ENCODE data around the gene C7.
"Not testable (repeated sequence)": the region's sequence is repeated elsewhere in the genome, so short reads cannot be mapped to it uniquely, and the experiment has no call there.

Gene C7

DNA sequence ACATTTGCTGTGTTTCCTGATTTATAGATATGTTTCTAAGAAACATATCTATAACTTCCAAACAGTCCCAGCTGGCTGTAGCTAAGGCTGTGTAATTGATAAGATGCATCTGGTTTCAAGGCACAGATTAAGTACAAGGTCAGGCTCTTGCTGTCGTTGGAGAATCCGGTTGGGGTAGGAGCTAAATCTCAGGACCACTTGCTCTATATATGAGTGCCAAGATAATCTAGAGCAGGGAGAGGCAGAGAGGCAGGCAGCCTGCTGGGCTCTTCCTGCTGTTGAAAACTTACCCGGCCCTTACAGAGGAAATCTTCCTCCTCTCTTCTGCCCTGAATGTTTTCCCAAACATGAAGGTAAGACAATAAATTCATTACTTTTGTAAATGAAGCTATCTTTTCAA, at the start of gene C7:
Gene C7, plus strand, starts transcription at position 234 of the 400 bp plus-strand sequence. Its CDS starts 114 bp downstream, at position 348.
- DNase-seq, result no peak

DNA sequence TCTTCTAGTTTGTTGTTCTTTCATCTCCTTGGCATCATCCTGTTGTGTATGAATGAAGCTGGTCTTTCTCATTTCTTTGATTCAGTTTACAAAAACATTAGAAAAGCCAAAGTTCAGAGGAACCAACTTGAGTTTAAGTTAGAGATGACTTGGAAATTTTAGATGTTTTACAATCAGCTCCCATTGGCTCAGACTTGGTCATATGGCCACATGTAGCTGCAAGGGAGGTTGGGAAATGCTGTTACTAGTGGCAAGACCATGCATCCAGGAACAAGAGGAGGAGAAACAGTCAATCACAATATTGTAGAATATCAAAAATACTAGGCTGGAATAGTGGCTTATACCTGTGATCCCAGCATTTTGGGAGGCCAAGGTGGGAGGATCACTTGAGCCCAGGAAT, 48.6 kb upstream of the C7 start:
- DNase-seq, result no peak

DNA sequence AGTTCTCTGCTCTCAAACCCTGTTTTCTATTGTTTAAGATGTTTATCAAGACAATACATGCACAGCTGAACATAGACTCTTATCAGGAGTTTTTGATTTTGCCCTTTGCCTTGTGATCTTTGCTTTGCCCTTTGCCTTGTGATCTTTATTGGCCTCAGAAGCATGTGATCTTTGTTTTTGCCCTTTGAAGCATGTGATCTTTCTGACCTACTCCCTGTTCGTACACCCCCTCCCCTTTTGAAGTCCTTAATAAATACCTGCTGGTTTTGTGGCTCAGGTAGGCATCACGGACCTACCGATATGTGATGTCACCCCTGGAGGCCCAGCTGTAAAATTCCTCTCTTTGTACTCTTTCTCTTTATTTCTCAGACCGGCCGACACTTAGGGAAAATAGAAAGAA, 44.3 kb upstream of the C7 start:
- DNase-seq, result not testable (repeated sequence)

DNA sequence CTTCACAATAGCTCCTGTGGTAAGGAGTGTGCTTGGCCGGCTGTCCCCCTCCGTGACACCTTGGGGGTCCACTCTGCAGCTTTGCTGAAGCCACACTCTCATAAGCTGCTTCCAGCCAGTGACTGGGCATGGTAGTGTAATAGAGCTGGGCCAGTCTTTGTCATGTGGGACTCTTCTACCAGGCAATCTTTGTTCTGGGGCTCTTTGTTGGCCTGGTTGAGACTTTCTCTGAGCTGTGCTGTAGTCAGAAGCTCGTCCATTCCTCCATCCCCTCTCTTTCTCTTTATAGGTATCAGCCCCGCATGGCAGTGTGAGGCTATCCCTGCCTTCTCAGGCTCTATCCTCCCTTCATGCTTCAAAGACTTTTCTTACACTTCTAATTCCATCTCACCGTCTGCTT, 42.5 kb upstream of the C7 start:
- no peak for DNase-seq

DNA sequence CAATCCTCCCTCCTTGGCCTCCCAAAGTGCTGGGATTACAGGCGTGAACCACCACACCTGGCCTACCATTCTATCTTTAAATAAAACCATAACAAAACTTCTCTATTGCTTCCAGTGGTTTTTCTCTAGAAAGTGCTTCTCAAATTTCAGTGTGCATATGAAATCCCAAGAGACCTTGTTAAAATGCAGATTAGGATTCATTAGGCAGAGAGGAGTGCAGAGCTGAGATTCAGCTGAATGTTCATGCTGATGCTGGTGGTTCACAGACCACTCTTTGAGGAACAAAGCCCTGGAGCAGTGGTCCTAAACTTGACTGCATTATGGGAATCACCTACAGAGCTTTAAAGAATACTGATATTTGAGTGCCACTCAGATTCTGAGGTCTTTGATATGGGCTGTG, 39.9 kb upstream of the C7 start:
- DNase-seq, result no peak

DNA sequence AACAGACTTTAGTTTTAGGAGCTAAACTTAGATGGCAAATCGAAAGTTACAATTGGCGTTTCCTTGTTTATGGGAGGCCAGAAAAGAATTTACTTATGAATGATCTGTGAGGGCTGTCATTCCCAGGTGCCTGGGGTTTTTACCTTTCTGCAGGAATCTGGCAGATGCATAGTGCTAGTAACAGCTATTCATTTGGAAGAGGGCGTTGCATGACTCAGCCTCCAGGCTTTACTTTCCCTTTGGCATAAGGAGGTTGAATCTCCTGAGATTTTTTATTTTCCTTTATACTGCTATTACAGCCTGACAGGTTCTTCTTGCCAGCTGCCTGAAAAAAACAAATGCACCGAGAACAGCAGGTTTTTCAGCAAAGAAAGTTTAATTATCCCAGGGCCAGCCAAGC, 38.1 kb upstream of the C7 start:
- DNase-seq, result no peak

DNA sequence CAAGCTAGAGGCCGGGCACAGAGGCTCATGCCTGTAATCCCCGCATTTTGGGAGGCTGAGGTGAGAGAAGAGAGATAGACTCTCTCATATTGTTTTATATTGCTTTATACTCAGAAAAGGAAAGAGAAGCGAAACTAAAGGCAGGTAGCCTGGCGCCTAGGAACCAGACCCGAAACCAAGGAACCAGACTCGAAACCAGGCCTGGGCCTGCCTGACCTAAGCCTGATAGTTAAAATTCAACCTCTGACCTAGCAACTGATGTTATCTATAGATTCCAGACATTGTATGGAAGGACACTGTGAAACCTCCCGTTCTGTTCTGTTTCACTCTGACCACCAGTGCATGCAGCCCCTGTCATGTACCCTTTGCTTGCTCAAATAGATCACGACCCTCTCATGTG, 37.0 kb upstream of the C7 start:
- DNase-seq, result not testable (repeated sequence)

DNA sequence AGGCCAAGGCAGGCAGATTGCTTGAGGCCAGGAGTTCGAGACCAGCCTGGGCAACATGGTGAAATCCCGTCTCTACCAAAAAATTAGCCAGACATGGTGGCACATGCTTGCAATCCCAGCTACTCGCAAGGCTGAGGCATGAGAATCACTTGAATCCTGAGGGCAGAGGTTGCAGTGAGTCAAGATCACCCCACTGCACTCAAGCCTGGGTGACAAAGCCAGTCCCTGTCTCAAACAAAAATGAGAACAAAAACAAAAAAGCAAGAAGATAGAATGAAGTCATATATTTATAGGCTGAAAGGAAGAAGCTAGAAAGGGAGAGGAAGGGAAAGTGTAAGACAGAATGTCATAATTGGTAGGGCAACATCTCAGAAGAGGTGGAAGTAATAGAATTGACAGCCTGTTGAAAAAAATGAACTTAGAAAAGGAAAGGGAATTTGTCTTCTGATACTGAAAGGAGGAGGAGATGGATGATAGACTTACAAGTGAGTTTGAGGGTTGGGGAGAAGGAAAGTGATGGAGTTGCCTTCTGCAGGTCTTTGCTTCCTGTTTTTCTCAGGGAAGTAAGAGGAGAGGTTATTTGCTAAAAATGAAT, 35.9 kb upstream of the C7 start:
- DNase-seq, result no peak

DNA sequence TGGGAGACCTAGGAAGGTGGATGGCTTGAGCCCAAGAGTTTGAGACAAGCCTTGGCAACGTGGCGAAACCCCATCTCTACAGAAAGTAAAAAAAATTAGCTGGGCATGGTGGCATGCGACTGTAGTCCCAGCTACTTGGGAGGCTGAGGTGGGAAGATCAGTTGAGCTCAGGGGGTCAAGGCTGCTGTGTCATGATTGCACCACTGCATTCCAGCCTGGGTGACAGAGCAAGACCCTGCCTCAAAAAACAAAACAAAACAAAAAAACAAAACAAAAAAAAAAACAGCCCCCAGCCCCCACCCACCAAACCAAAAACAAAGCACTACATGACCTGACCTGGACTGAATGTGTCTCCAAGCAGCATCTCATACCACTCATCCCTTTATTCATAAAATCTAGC, 33.3 kb upstream of the C7 start:
- DNase-seq, result no peak

DNA sequence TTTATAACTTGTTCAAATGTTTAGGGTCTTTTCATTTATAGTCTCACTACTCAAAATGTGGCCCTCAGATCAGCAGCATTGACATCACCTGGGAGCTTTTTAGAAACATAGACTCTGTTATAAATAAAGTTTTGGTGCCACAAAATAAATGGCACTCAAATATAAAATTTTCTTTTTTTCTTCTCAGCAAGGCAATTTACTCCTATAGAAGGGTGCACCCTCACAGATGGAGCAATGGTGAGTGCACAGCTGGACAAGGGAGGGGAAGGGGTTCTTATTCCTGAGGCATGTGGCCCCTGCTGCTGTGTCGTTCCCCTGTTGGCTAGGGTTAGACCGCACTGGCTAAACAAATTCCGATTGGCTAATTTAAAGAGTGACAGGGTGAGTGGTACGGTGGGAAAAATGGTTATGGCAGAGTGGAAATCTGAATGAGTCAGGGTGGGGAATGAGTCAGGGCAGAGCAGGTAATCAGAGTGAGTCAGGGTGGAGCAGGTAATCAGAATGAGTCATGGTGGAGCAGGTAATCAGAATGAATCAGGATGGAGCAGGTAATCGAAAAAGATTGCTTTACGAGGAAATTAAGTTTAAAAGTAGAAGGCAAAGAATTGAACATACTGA, 31.8 kb upstream of the C7 start:
- no peak for DNase-seq

DNA sequence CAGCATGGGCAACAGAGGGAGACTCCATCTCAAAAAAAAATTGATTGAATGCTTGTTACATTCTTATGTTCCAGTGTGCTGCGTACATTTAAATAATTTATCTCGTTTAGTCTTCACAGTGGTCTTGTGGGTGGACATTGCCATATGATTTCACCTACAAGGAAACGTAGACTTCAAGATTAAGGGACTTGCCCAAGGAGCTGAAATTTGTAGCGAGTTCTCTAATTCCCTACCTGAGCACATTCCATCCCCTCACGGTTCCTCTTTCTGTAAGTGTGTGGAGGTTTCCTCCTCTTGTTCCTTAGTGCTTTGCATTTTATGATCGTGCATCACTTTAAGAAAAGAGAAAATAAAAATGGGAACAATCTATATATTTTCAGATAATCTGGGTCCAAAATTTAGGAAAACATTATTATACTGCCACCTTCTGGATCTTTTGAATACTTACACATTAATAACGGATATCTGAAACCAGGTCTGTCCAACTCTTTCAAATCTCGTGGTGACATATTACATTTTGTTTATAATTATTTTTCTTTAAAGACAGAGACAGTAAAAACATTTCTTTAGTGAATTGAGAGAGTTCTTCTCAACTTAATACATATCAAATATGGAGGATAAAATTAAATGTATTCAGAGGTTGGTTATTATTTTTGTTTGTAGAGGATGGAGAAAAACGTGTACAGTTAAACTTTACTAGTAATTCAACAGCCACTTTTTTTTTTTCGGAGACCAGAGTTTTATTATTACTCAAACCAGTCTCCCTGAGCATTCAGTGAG, 29.9 kb upstream of the C7 start:
- DNase-seq, result peak; percentile 10

DNA sequence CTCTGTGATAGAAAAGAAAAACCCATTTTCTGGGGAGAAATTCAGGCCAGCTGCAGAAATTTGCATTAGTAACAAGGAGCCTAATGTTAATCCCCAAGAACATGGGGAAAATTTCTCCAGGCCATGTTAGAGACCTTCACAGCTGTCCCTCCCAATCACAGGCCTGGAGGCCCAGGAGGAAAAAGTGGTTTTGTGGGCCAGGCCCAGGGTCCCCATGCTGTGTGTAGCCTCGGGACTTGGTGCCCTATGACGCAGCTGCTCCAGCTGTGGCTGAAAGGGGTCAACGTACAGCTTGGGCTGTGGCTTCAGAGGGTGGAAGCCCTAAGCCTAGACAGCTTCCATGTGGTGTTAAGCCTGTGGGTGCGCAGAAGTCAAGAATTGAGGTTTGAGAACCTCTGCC, 27.0 kb upstream of the C7 start:
- DNase-seq, result no peak

DNA sequence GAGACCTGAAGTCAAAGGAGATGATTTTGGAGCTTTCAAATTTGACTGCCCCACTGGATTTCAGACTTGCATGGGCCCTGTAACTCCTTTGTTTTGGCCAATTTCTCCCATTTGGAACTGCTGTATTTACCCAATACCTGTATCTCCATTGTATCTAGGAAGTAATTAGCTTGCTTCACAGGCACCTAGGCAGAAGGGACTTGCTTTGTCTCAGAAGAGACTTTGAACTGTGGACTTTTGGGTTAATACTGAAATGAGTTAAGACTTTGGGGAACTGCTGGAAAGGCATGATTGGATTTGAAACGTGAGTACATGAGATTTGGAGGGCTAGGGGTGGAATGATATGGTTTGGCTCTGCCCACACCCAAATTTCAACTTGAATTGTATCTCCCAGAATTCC, 26.2 kb upstream of the C7 start:
- DNase-seq, result not testable (repeated sequence)

DNA sequence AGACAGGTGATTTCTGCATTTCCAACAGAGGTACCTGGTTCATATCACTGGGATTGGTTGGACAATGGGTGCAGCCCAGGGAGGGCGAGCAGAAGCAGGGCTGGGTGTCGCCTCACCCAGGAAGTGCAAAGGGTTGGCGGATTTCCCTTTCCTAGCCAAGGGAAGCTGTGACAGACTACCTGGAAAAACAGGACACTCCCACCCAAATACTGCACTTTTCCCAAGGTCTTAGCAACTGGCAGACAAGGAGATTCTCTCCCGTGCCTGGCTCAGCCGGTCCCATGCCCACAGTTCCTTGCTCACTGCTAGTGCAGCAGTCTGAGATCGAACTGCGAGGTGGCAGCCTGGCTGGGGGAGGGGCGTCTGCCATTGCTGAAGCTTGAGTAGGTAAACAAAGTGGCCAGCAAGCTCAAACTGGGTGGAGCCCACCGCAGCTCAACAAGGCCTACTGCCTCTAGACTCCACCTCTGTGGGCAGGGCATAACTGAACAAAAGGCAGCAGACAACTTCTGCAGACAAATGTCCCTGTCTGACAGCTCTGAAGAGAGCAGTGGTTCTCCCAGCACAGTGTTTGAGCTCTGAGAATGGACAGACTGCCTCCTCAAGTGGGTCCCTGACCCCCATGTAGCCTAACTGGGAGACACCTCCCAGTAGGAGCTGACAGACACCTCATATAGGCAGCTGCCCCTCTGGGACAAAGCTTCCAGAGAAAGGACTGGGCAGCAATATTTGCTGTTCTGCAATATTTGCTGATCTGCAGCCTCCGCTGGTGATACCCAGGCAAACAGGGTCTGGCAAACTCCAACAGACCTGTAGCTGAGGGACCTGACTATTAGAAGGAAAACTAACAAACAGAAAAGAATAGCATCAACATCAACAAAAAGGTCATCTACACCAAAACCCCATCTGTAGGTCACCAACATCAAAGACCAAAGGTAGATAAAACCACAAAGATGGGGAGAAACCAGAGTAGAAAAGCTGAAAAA, 13.6 kb upstream of the C7 start:
- not testable (repeated sequence) for DNase-seq

DNA sequence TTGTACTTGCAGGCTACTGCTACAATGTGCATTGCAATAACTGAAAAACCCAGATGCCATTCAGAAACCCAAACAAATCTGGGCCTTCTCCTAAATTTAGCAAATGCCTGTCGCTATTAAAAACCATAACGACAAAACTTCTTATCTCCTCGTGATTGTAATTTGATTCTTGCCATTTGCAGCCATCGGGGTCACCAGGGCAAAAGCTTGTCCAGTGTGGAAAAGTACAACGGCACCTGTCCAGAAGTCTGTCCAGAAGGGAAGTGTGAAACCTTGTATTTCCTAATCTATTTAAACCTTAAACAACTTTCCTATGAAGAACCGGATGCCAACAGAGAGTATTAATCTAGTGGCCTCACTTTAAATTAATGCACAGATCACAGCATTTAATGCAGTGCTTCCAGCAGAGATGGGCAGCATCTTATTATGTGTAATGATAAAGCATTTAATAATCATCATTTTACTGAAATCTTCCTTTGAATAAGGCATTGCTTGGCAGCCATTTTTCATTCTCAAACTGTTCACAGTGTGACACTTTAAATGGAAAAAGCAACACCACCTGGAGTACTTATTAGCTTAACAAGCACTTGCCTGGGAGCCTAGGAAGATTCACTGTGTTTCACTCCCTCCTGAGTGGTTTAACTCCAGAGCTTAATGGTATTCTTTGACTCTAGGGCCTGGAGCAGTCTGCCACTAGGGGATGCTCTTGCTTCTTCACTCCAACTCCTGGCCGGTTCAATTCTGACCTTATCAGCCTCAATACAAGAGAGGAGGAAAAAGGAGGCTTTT, 4.9 kb upstream of the C7 start:
- peak; percentile 90 for DNase-seq

DNA sequence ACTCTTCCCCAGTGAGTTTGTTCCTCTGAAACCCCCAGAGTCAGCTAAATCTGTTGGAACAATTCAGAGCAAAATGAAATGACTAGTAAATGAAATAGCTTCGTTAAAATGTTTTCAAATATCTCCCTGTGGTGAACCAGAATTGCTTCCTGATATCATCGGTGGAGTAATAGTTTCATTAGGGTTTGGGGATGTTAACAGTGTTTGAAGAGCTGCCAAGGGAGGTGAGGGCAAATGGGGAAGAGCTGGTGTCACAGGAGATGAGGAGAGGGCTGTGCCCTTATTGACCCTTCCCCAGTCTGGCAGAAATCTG, 4.3 kb upstream of the C7 start:
- no peak for DNase-seq

DNA sequence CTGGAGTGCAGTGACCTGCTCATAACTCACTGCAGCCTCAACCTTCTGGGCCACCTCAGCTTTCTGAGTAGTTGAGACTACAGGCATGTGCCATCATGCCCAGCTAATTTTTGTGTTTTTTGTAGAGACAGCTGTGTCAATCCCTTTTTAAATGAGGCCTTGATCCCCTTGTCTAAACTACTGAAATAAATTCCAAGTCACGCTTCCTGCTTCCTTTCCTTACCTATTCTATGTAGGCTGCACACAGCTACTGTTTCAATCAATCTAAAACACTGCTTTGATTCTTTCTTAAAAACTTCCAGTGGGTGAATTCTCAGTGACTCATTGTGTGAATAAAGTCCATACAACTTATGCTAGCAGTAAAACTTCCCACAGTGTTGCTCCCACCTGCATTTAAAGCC, 2.9 kb upstream of the C7 start:
- DNase-seq, result no peak

DNA sequence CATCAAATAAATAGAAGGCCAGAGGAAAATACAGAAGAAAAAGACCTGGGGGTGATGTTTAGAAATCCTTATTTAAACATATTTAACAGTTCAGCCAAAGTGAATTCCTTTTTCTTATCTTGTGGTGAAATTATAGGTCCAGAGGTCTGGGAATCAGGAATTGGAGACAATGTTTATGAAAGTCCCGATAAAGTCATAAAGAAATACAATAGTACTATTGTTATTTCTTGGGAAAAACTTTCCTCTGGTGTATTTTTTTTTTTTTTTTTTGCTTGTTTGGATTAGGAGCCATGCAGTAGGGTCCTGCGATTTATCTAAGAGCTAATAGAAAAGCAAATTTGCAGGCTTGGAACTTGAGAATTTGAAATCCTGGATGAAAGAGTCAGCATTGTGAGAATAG, 426 bp downstream of the C7 start:
- no peak for DNase-seq

DNA sequence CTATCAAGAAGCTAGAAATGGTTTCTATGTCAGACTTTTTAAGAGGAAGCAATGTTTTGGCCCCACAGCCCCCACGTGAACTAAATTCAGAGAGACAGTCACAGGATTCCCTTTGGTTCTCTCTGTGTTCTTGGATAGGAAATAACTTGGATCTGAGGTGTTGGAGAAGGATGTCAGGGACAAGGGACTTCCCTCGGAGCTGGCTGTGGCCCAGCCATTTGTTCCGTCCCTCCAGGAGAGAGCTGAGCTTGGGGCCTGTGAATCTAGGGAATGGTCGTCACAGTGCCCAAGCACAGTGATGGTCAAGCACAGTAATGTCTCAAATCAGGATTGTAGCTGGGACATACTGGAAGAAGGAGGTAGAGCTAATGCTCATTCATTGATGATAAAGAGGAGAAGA, 2.0 kb downstream of the C7 start:
- no peak for DNase-seq

DNA sequence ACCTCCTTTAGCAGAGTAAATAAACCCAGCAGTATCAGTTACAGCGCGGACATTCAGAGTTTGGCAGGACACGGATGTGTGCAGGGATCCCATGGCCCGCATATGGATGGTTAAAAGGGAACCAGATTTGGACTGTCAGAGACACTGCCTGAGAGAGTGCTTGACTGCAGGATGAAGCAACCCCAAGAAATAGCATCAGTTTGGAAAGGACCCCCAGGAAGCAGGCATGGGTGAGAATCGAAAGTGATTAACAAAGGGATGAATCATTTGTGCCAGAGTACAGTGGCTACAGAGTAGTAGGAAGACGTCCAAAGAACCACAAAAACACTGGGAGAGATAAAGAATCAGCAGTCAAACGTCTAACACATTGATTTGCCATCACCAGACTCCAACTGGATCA, 5.5 kb downstream of the C7 start:
- no peak for DNase-seq

DNA sequence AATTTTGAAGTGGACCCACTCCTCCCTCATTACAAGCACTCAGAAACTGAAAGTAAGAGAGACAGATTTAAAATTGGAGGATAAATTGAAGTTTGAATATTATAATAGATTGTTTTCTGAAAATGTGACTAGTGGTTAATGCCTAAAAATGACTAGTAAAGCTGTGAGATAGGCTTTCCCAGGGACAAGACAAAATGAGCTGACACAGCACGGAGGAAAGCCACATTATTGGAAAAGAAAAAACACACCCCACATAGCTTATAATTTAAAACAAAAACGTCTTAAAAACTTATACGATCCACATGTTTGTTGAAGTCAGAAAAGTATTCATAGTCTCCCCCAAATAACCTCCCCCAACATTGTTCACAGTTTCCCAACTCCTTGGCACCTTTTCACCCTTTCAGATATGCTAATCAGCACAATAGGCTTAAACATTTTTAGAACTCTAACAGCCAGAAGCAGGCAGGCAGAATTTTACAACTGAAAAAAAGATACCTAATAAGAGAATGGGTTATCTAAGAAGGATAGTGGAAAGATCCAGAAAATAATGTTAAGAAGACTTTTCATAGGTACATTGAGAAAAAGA, 6.1 kb downstream of the C7 start:
- no peak for DNase-seq

DNA sequence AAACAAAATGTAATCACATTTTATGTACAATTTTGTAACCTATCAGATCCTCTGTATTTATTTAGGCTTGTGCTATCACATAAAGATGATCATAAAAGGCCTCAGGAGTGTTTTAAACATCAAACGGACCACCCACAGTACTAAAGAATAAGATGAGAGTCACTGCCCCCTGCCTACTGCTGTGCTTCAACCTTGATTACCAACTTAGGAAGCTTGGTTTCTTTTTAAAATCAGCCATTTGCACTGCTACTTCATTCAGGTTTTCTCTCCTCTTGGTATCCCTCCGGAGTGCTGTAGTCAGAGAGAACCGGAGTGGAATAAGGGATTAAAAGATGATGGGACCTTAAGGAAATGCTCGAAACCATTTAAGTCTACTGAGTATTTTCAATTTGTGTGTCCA, 6.9 kb downstream of the C7 start:
- DNase-seq, result no peak
